Measurements from ENCODE around the gene KLHL5. TPM values are rescaled to one million over a fixed set of nuclear protein-coding genes. Genes with fewer than 3 reads are reported as not detected.
A peak's percentile ranks its signal among the peaks of the same experiment; 100 is the strongest.
"Not testable (repeated sequence)": the region's sequence is repeated elsewhere in the genome, so short reads cannot be mapped to it uniquely, and the experiment has no call there.

The KLHL5 gene
- total RNA-seq: 40.4 and 41.9 TPM in 2 replicates

GRCh38 chr4:39062094-39062769 lies at the start of gene KLHL5:
KLHL5 (plus strand) TSS chr4:39062232; CDS start chr4:39062653, 421 bp downstream.
- Mint-ChIP-seq H3K4me3 (no peak within 1 kb of the TSS), H3K36me3 (ENCODE audit: low read depth) (peaks cover 11% of the 10 kb centered on the region), H3K27me3 (no peaks in the 10 kb centered on the region), H3K27ac (no peak within 1 kb of the TSS), H3K9me3 (no peaks in the 10 kb centered on the region), H3K4me1 (peaks cover 21% of the 10 kb centered on the region)
- intact Hi-C loops (cut with micrococcal nuclease): no loop called here
- DNase-seq: no peak

- peaks cover 19% of the 10 kb centered on the region for H3K4me1 Mint-ChIP-seq
- peaks cover 69% of the 10 kb centered on the region for H3K36me3 Mint-ChIP-seq (ENCODE audit: low read depth)
- DNase-seq: no peak
- intact Hi-C loops (cut with micrococcal nuclease): no loop called here
- no peak overlapping the region for H3K4me3 Mint-ChIP-seq
- no peaks in the 10 kb centered on the region for H3K27me3 Mint-ChIP-seq
- H3K27ac Mint-ChIP-seq: no peak overlapping the region
- peaks cover 10% of the 10 kb centered on the region for H3K9me3 Mint-ChIP-seq
Observed at GRCh38 chr4:39014028-39014427, 48.0 kb upstream of the KLHL5 start.

- Mint-ChIP-seq H3K27me3 (no peaks in the 10 kb centered on the region), H3K27ac (no peak overlapping the region), H3K36me3 (ENCODE audit: low read depth) (peaks cover 72% of the 10 kb centered on the region), H3K4me3 (no peak overlapping the region), H3K4me1 (peaks cover 16% of the 10 kb centered on the region), H3K9me3 (peaks cover 16% of the 10 kb centered on the region)
- intact Hi-C loops (cut with micrococcal nuclease): no loop called here
- no peak for DNase-seq
Observed at GRCh38 chr4:39020130-39020529, 41.9 kb upstream of the KLHL5 start.

- intact Hi-C loops (cut with micrococcal nuclease): no loop called here
- Mint-ChIP-seq H3K27ac (no peak overlapping the region), H3K27me3 (no peaks in the 10 kb centered on the region), H3K4me1 (peaks cover 21% of the 10 kb centered on the region), H3K9me3 (peaks cover 10% of the 10 kb centered on the region), H3K4me3 (no peak overlapping the region), H3K36me3 (ENCODE audit: low read depth) (peaks cover 68% of the 10 kb centered on the region)
- no peak for DNase-seq
Observed at GRCh38 chr4:39021631-39022030, 40.4 kb upstream of the KLHL5 start.

GRCh38 chr4:39022241-39022640 lies 39.8 kb upstream of the KLHL5 start:
- H3K27me3 Mint-ChIP-seq: no peaks in the 10 kb centered on the region
- intact Hi-C loops (cut with micrococcal nuclease): no loop called here
- peaks cover 65% of the 10 kb centered on the region for H3K36me3 Mint-ChIP-seq (ENCODE audit: low read depth)
- peaks cover 21% of the 10 kb centered on the region for H3K4me1 Mint-ChIP-seq
- no peak for DNase-seq
- no peak overlapping the region for H3K4me3 Mint-ChIP-seq
- H3K9me3 Mint-ChIP-seq: peaks cover 10% of the 10 kb centered on the region
- H3K27ac Mint-ChIP-seq: no peak overlapping the region

- Mint-ChIP-seq H3K9me3 (peaks cover 10% of the 10 kb centered on the region), H3K36me3 (ENCODE audit: low read depth) (peaks cover 58% of the 10 kb centered on the region), H3K27ac (no peak overlapping the region), H3K4me3 (no peak overlapping the region), H3K4me1 (peaks cover 21% of the 10 kb centered on the region), H3K27me3 (no peaks in the 10 kb centered on the region)
- intact Hi-C loops (cut with micrococcal nuclease): no loop called here
- DNase-seq: no peak
Observed at GRCh38 chr4:39023059-39023458, 39.0 kb upstream of the KLHL5 start.

- intact Hi-C loops (cut with micrococcal nuclease): no loop called here
- peaks cover 26% of the 10 kb centered on the region for H3K4me1 Mint-ChIP-seq
- no peak for DNase-seq
- peaks cover 10% of the 10 kb centered on the region for H3K9me3 Mint-ChIP-seq
- H3K27me3 Mint-ChIP-seq: no peaks in the 10 kb centered on the region
- H3K4me3 Mint-ChIP-seq: no peak overlapping the region
- no peak overlapping the region for H3K27ac Mint-ChIP-seq
- H3K36me3 Mint-ChIP-seq (ENCODE audit: low read depth): peaks cover 53% of the 10 kb centered on the region
Observed at GRCh38 chr4:39024311-39024865, 37.6 kb upstream of the KLHL5 start.

- H3K27ac Mint-ChIP-seq: no peak overlapping the region
- H3K27me3 Mint-ChIP-seq: no peaks in the 10 kb centered on the region
- peak overlapping the region; percentile 32 for H3K4me3 Mint-ChIP-seq
- peaks cover 50% of the 10 kb centered on the region for H3K36me3 Mint-ChIP-seq (ENCODE audit: low read depth)
- peaks cover 27% of the 10 kb centered on the region for H3K4me1 Mint-ChIP-seq
- DNase-seq: no peak
- peaks cover 10% of the 10 kb centered on the region for H3K9me3 Mint-ChIP-seq
- intact Hi-C loops (cut with micrococcal nuclease): no loop called here
Observed at GRCh38 chr4:39025552-39026085, 36.4 kb upstream of the KLHL5 start.

- Mint-ChIP-seq H3K36me3 (ENCODE audit: low read depth) (peaks cover 47% of the 10 kb centered on the region), H3K4me3 (peak overlapping the region; percentile 32), H3K4me1 (peaks cover 27% of the 10 kb centered on the region)
Observed at GRCh38 chr4:39026096-39026495, 35.9 kb upstream of the KLHL5 start.

GRCh38 chr4:39029752-39030694 lies 32.0 kb upstream of the KLHL5 start:
- no peaks in the 10 kb centered on the region for H3K27me3 Mint-ChIP-seq
- peak overlapping the region; percentile 88 for H3K4me3 Mint-ChIP-seq
- H3K4me1 Mint-ChIP-seq: peaks cover 33% of the 10 kb centered on the region
- intact Hi-C loops (cut with micrococcal nuclease): loop anchor here (5.0 to 10.0 kb wide), 6 partner anchors 93 to 1138 kb away; partner anchors contain the start of genes TBC1D1 and WDR19
- peak; percentile 76 for DNase-seq
- no peaks in the 10 kb centered on the region for H3K9me3 Mint-ChIP-seq
- peak overlapping the region; percentile 94 for H3K27ac Mint-ChIP-seq
- H3K36me3 Mint-ChIP-seq (ENCODE audit: low read depth): peaks cover 22% of the 10 kb centered on the region

More at GRCh38 chr4:39026096-39026495, 35.9 kb upstream of the KLHL5 start:
- Mint-ChIP-seq H3K27me3 (no peaks in the 10 kb centered on the region), H3K9me3 (peaks cover 10% of the 10 kb centered on the region), H3K27ac (no peak overlapping the region)
- no peak for DNase-seq
- intact Hi-C loops (cut with micrococcal nuclease): no loop called here

GRCh38 chr4:39030725-39031124 lies 31.3 kb upstream of the KLHL5 start:
- Mint-ChIP-seq H3K36me3 (ENCODE audit: low read depth) (peaks cover 18% of the 10 kb centered on the region), H3K4me1 (peaks cover 32% of the 10 kb centered on the region), H3K27me3 (no peaks in the 10 kb centered on the region), H3K27ac (peak overlapping the region; percentile 94), H3K9me3 (no peaks in the 10 kb centered on the region), H3K4me3 (peak overlapping the region; percentile 88)
- intact Hi-C loops (cut with micrococcal nuclease): loop anchor here (5.0 to 10.0 kb wide), 6 partner anchors 93 to 1138 kb away; partner anchors contain the start of genes TBC1D1 and WDR19
- DNase-seq: no peak

- not testable (repeated sequence) for H3K27me3 Mint-ChIP-seq, H3K9me3 Mint-ChIP-seq
- peak overlapping the region; percentile 88 for H3K4me3 Mint-ChIP-seq
- peak; percentile 70 for DNase-seq
- intact Hi-C loops (cut with micrococcal nuclease): loop anchor here (1.0 to 10.0 kb wide), 11 partner anchors 13 to 1139 kb away; partner anchors contain the start of genes LIAS, RPL9, TBC1D1 and WDR19
- peak overlapping the region; percentile 88 for H3K27ac Mint-ChIP-seq
- H3K4me1 Mint-ChIP-seq: peaks cover 32% of the 10 kb centered on the region
- H3K36me3 Mint-ChIP-seq (ENCODE audit: low read depth): peaks cover 13% of the 10 kb centered on the region
Observed at GRCh38 chr4:39031590-39032020, 30.4 kb upstream of the KLHL5 start.

Data from activated CD4-positive, alpha-beta T cell treated with anti-CD3 and anti-CD28 coated beads, Interleukin-2, amount 10 ng/mL, durations not matched to agents 24 days and 14 days (primary cell).